IMR-90 (cell line): ENCODE data around the gene TAF7L. TPM values are rescaled to one million over a fixed set of nuclear protein-coding genes. Genes with fewer than 3 reads are reported as not detected.

Source experiments
- ATAC-seq: fragments of 200-7000 bp; cut with Tn5 transposase; 2 replicates; pipeline ENCODE4 v1.9.1; 2020; ENCODE audit warnings: low read depth, mild to moderate bottlenecking, moderate library complexity
- BruUV-seq: library from RNA; stranded (reverse); fragments of 400-500 nt; replicated peaks from 2 replicates; lab custom pipeline; 2021; lab: Mats Ljungman, UMichigan
- CTCF ChIA-PET: fragments of 300-600 bp; formaldehyde crosslinking; extraction: SDS; loops from one replicate; lab custom pipeline; 2021; ENCODE audit warnings: antibody characterized with exemption; lab: Yijun Ruan, JAX
- POLR2A ChIA-PET: fragments of 300-600 bp; sonication (Branson Sonifier 250); formaldehyde crosslinking; loops from one replicate; lab custom pipeline; 2022; ENCODE audit warnings: antibody characterized with exemption; ENCODE audit not compliant: unreplicated experiment; lab: Charles Lee
- DNase-seq: peaks from one replicate; pipeline ENCODE4 v3.0.0; 2013
- H2AFZ ChIP-seq: replicated peaks from 2 replicates; pipeline ENCODE3; 2013; ENCODE audit warnings: low read length, mild to moderate bottlenecking; ENCODE audit not compliant: poor library complexity
- H2AK5ac ChIP-seq: 2 replicates; pipeline ENCODE4 v1.6.1; 2013; ENCODE audit warnings: low read depth, low read length, inconsistent platforms
- H2AK9ac ChIP-seq: replicated peaks from 2 replicates; pipeline ENCODE3; 2013; ENCODE audit warnings: mild to moderate bottlenecking, low read depth, low read length, moderate library complexity; ENCODE audit not compliant: poor library complexity
- H2BK120ac ChIP-seq: 2 replicates; pipeline ENCODE4 v1.6.1; 2013; ENCODE audit warnings: low read depth, low read length, inconsistent platforms
- H2BK15ac ChIP-seq: 3 replicates; pipeline ENCODE4 v1.6.1; 2013; ENCODE audit warnings: low read depth, low read length, inconsistent platforms
- H2BK20ac ChIP-seq: 2 replicates; pipeline ENCODE4 v1.6.1; 2013; ENCODE audit warnings: low read depth, mild to moderate bottlenecking, inconsistent platforms, low read length, moderate library complexity
- H2BK5ac ChIP-seq: 2 replicates; pipeline ENCODE4 v1.6.1; 2013; ENCODE audit warnings: mild to moderate bottlenecking, low read depth, low read length, inconsistent platforms; ENCODE audit not compliant: poor library complexity, severe bottlenecking
- H3K14ac ChIP-seq: replicated peaks from 2 replicates; pipeline ENCODE4 v1.6.1; 2013; ENCODE audit warnings: low read depth, low read length, inconsistent platforms
- H3K18ac ChIP-seq: 2 replicates; pipeline ENCODE4 v1.6.1; 2013; ENCODE audit warnings: low read depth, low read length, control low read depth
- H3K23ac ChIP-seq: 2 replicates; pipeline ENCODE4 v1.6.1; 2013; ENCODE audit warnings: low read depth, low read length, inconsistent platforms
- H3K27ac ChIP-seq: 2 replicates; pipeline ENCODE4 v1.5.1; 2013; ENCODE audit warnings: mild to moderate bottlenecking, control low read depth, low read length; ENCODE audit not compliant: insufficient read depth
- H3K27me3 ChIP-seq: 2 replicates; pipeline ENCODE4 v1.6.1; 2013; ENCODE audit warnings: low read length; ENCODE audit not compliant: control insufficient read depth, insufficient read depth
- H3K36me3 ChIP-seq: 2 replicates; pipeline ENCODE4 v1.6.1; 2013; ENCODE audit warnings: low read length, mixed read lengths; ENCODE audit not compliant: control insufficient read depth, insufficient read depth
- H3K4ac ChIP-seq: 2 replicates; pipeline ENCODE4 v1.6.1; 2013; ENCODE audit warnings: low read depth, low read length, inconsistent platforms
- H3K4me1 ChIP-seq: 2 replicates; pipeline ENCODE4 v1.6.1; 2013; ENCODE audit warnings: low read length, mixed read lengths; ENCODE audit not compliant: control insufficient read depth, insufficient read depth
- H3K4me2 ChIP-seq: 2 replicates; pipeline ENCODE4 v1.6.1; 2013; ENCODE audit warnings: low read depth, mild to moderate bottlenecking, control low read depth, low read length, moderate library complexity
- H3K4me3 ChIP-seq: 2 replicates; pipeline ENCODE4 v1.5.1; 2013; ENCODE audit warnings: low read depth, mild to moderate bottlenecking, control low read depth, low read length, moderate library complexity; ENCODE audit not compliant: insufficient read depth
- H3K56ac ChIP-seq: 2 replicates; pipeline ENCODE4 v1.6.1; 2013; ENCODE audit warnings: low read length, inconsistent platforms; ENCODE audit not compliant: insufficient read depth; ENCODE audit errors: extremely low read depth
- H3K79me1 ChIP-seq, 2 experiments: 2 replicates each; pipeline ENCODE4 v1.6.1; 2013; ENCODE audit warnings: low read length in 2 of 2, inconsistent platforms in 1 of 2, low read depth in 1 of 2
- H3K9ac ChIP-seq: 2 replicates; pipeline ENCODE4 v1.6.1; 2013; ENCODE audit warnings: low read depth, low read length, control low read depth
- H3K9me1 ChIP-seq: 2 replicates; pipeline ENCODE4 v1.6.1; 2013; ENCODE audit warnings: low read length, inconsistent platforms; ENCODE audit not compliant: insufficient read depth
- H3K9me3 ChIP-seq: 2 replicates; pipeline ENCODE4 v1.6.1; 2013; ENCODE audit warnings: low read length; ENCODE audit not compliant: control insufficient read depth, insufficient read depth
- H4K20me1 ChIP-seq: 2 replicates; pipeline ENCODE4 v1.6.1; 2013; ENCODE audit warnings: low read length, inconsistent platforms; ENCODE audit not compliant: insufficient read depth
- H4K5ac ChIP-seq: 2 replicates; pipeline ENCODE4 v1.6.1; 2013; ENCODE audit warnings: mild to moderate bottlenecking, low read depth, low read length, control low read depth
- H4K8ac ChIP-seq, 2 experiments: 2 replicates each; pipeline ENCODE4 v1.6.1; 2013; ENCODE audit warnings: low read depth in 2 of 2, low read length in 2 of 2, control low read depth in 1 of 2, inconsistent platforms in 1 of 2
- H4K91ac ChIP-seq: 2 replicates; pipeline ENCODE4 v1.6.1; 2013; ENCODE audit warnings: low read depth, low read length, inconsistent platforms; ENCODE audit not compliant: insufficient read depth
- BHLHE40 ChIP-seq: fragments of 150-350 bp; IDR thresholded peaks from 2 replicates; pipeline ENCODE4 v1.6.1; 2016; ENCODE audit warnings: mild to moderate bottlenecking, low read depth, low read length
- CEBPB ChIP-seq: IDR thresholded peaks from 2 replicates; pipeline ENCODE4 v1.6.1; 2012; ENCODE audit warnings: low read depth, low read length, improper control_type of control experiment
- CHD1 ChIP-seq: IDR thresholded peaks from 2 replicates; pipeline ENCODE4 v1.6.1; 2012; ENCODE audit warnings: low read depth, low read length, improper control_type of control experiment
- CTCF ChIP-seq: conservative IDR thresholded peaks from 2 replicates; pipeline ENCODE4 v1.5.1; 2012; ENCODE audit warnings: mild to moderate bottlenecking, low read depth, low read length, improper control_type of control experiment
- FOS ChIP-seq: fragments of 150-350 bp; IDR thresholded peaks from 2 replicates; pipeline ENCODE4 v1.6.1; 2016; ENCODE audit warnings: low read depth, low read length
- MXI1 ChIP-seq: IDR thresholded peaks from 2 replicates; pipeline ENCODE4 v1.6.1; 2012; ENCODE audit warnings: low read depth, mild to moderate bottlenecking, low read length, moderate library complexity, borderline replicate concordance
- NFE2L2 ChIP-seq: fragments of 150-350 bp; IDR thresholded peaks from 2 replicates; pipeline ENCODE4 v1.6.1; 2016; ENCODE audit warnings: low read depth, mild to moderate bottlenecking, low read length
- RCOR1 ChIP-seq: IDR thresholded peaks from 2 replicates; pipeline ENCODE4 v1.6.1; 2012; ENCODE audit warnings: mild to moderate bottlenecking, low read length, improper control_type of control experiment; ENCODE audit not compliant: insufficient replicate concordance
- WGBS, 2 experiments: methylation state at CpG; one replicate each; pipeline versions ENCODE4 v1.1.5 to v1.1.7; 2013; ENCODE audit warnings: missing lambda C conversion rate in 2 of 2; ENCODE audit not compliant: insufficient read length in 1 of 2; ENCODE audit errors: extremely low coverage in 2 of 2; 5-methylcytosine and 5-hydroxymethylcytosine counted together
- dilution Hi-C: fragments of 300-500 bp; cut with HindIII; formaldehyde crosslinking; loops from one replicate; pipeline ENCODE4 v1.14.3; 2018; ENCODE audit warnings: low sequenced_read_pairs; ENCODE audit not compliant: unreplicated experiment
- in situ Hi-C: fragments of 300-500 bp; cut with MboI; formaldehyde crosslinking; loops from 3 replicates; pipeline ENCODE4 v1.14.3; 2019; ENCODE audit warnings: low sequenced_read_pairs, inconsistent platforms, mixed read lengths
- intact Hi-C: fragments of 100-400 bp; cut with micrococcal nuclease; formaldehyde crosslinking; loops from 2 replicates; pipeline ENCODE4 v1.10.0; 2022
- polyA plus RNA-seq, 3 experiments: library from polyadenylated mRNA; depleted of rRNA; stranded (reverse); fragments of >200 nt; gene quantifications; 2 replicates each; pipeline ENCODE4 v1.2.3, GENCODE V29; 2012; ENCODE audit warnings: low replicate concordance in 1 of 3
- total RNA-seq: library from RNA; depleted of rRNA; stranded (reverse); fragments of >200 nt; gene quantifications from 2 replicates; pipeline ENCODE4 v1.2.3, GENCODE V29; 2012

The TAF7L gene
- total and polyA plus RNA-seq, 2 of the 4 experiments (the other 2 are of a cell fraction), result 0.18 to 0.22 TPM

DNA sequence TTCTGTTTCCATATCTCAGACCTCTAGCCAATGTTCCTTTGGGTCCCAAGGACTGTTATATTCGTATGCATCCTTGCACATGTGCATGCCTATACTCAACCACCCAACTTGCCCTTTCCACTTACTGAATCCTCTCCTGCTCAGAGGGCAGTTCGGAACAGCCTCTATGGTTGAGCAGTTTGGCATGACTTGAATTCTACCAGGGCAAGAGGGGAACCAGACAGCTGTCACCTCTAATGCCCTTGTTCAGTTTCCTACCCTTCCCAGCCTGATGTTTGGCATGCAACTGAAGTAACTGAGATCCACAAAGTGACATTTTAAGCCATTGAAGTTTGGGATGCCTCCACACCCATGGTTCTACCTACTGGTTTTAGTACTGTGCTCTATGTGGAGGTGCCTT, 54.1 kb downstream of the TAF7L start:
- Histone ChIP-seq H3K9ac (no peak overlapping the region), H4K5ac (no peak overlapping the region), H3K27me3 (peaks cover 8% of the 10 kb centered on the region; the same call in 1 of the 2 replicates), H3K14ac (no peak overlapping the region), H3K56ac (no peak overlapping the region), H2AK5ac (no peak overlapping the region), H3K9me1 (no peaks in the 10 kb centered on the region; the same call in none of the 2 replicates), H2BK20ac (no peak overlapping the region), H3K23ac (no peak overlapping the region), H3K4ac (no peak overlapping the region), H3K4me2 (no peak overlapping the region), H2BK5ac (no peak overlapping the region), H3K4me1 (peaks cover 7% of the 10 kb centered on the region), H2BK15ac (no peak overlapping the region), H3K27ac (no peak overlapping the region), H2AFZ (no peak overlapping the region), H3K9me3 (no peaks in the 10 kb centered on the region), H4K8ac (no peak overlapping the region), H3K36me3 (no peaks in the 10 kb centered on the region; the same call in none of the 2 replicates), H4K91ac (no peak overlapping the region), H2BK120ac (no peak overlapping the region), H3K79me1 (peaks cover 0 to 2% of the 10 kb centered on the region in 2 experiments; a peak in 1 of 4 replicates), H3K4me3 (no peak overlapping the region), H3K18ac (no peak overlapping the region), H2AK9ac (no peak overlapping the region), H4K20me1 (no peaks in the 10 kb centered on the region)
- dilution Hi-C loops, result no loop called here
- DNase-seq (no peak), ATAC-seq (no peak)
- intact Hi-C loops, result no loop called here
- no peak for TF ChIP-seq CHD1
- TF ChIP-seq FOS, result no peak
- no peak for TF ChIP-seq CEBPB
- no peak for TF ChIP-seq NFE2L2
- TF ChIP-seq CTCF, result no peak
- no peak for TF ChIP-seq RCOR1
- TF ChIP-seq BHLHE40, result no peak
- no peak for TF ChIP-seq MXI1
- ChIA-PET CTCF (no interaction called here), POLR2A (no interaction called here)
- WGBS, 2 experiments, result no CpG with 5 or more reads among the region's 2 CpGs
- in situ Hi-C loops, result no loop called here
- BruUV-seq, result no TSS peak
